ENCODE results near the gene CNTNAP2.

DNA sequence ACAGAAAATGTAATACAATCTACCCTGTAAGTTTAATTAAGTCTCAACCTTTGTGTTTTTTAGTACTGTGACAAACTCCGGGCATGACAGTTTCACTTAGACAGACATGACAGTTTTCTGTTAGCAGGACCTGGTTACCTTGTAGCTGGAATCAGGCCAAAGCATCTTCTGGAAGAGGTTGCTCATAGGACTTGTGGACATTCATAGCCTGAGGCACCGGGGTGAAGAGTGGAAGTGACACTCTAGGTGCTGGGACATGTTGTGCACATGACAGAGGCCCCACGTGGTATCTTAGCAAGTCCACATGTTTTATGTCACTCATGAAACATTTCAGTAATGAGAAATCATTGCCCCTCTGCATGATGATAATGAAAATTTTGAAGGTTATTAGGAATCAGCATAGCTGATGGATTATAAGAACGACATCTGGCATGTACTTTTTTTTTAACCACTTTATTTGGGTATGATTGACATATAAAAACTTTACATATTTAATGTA, 441.4 kb downstream of the CNTNAP2 start:
- no peak for TF ChIP-seq CTCF (IDR thresholded peaks at IDR 0.05)
- TF ChIP-seq POLR2A (IDR thresholded peaks at IDR 0.05) = no peak
